Measurements from ENCODE around the gene HDAC1.
"Not testable (repeated sequence)": the region's sequence is repeated elsewhere in the genome, so short reads cannot be mapped to it uniquely, and the experiment has no call there.

The HDAC1 gene

GRCh38 chr1:32291708-32292538, at the start of gene HDAC1:
TSS of gene HDAC1 (plus strand) at chr1:32292083. CDS start at chr1:32292170, 87 bp downstream.
- peak; percentile 98 for DNase-seq

GRCh38 chr1:32242341-32242851, 49.5 kb upstream of the HDAC1 start:
- DNase-seq: no peak

GRCh38 chr1:32246888-32247273, 45.0 kb upstream of the HDAC1 start, which contains the start of gene FAM167B:
TSS of gene FAM167B (plus strand) at chr1:32247222. CDS start at chr1:32247422, 200 bp downstream.
- no peak for DNase-seq

- DNase-seq: no peak
Measured at GRCh38 chr1:32247452-32247851, 44.4 kb upstream of the HDAC1 start.

- DNase-seq: peak; percentile 91
Measured at GRCh38 chr1:32247983-32248889, 43.6 kb upstream of the HDAC1 start.

- DNase-seq: peak; percentile 90
Measured at GRCh38 chr1:32249831-32250525, 41.9 kb upstream of the HDAC1 start.

- peak; percentile 90 for DNase-seq
Measured at GRCh38 chr1:32250893-32251716, 40.8 kb upstream of the HDAC1 start, which contains the start of gene LCK. TSS of gene LCK (plus strand) at chr1:32251265. CDS start at chr1:32274330, 23,065 bp downstream.

GRCh38 chr1:32255072-32256071, 36.5 kb upstream of the HDAC1 start:
- DNase-seq: peak; percentile 63

GRCh38 chr1:32256473-32257226, 35.2 kb upstream of the HDAC1 start:
- DNase-seq: no peak

GRCh38 chr1:32257227-32257508, 34.7 kb upstream of the HDAC1 start:
- DNase-seq: no peak

GRCh38 chr1:32263236-32263593, 28.7 kb upstream of the HDAC1 start:
- not testable (repeated sequence) for DNase-seq

- DNase-seq: no peak
Measured at GRCh38 chr1:32263744-32264143, 28.1 kb upstream of the HDAC1 start.

- DNase-seq: no peak
Measured at GRCh38 chr1:32265846-32266245, 26.0 kb upstream of the HDAC1 start.

- DNase-seq: no peak
Measured at GRCh38 chr1:32266921-32267591, 24.8 kb upstream of the HDAC1 start.

GRCh38 chr1:32269744-32270143, 22.1 kb upstream of the HDAC1 start:
- DNase-seq: no peak

- DNase-seq: peak; percentile 61
Measured at GRCh38 chr1:32272557-32273390, 19.1 kb upstream of the HDAC1 start.

GRCh38 chr1:32273391-32274208, 18.3 kb upstream of the HDAC1 start:
- peak; percentile 85 for DNase-seq

Data from activated CD8-positive, alpha-beta memory T cell treated with anti-CD3 and anti-CD28 coated beads for 24 hours (primary cell).